Smooth muscle cell (in vitro differentiated cells): Measurements from ENCODE around the gene EPB41L4B. TPM values are rescaled to one million over a fixed set of nuclear protein-coding genes. Genes with fewer than 3 reads are reported as not detected.

Source experiments
- DNase-seq: peaks from one replicate; lab custom pipeline; 2025; ENCODE audit not compliant: unreplicated experiment; lab: John Stamatoyannopoulos, UW
- H2AFZ ChIP-seq: fragments of 200-600 bp; sonication (generic); 2 replicates; pipeline ENCODE4 v1.6.0; 2016; ENCODE audit warnings: antibody characterized with exemption, low read depth, mild to moderate bottlenecking
- H3F3A ChIP-seq: fragments of 200-600 bp; sonication (generic); 2 replicates; pipeline ENCODE4 v1.6.0; 2017; ENCODE audit warnings: antibody characterized with exemption, low read depth
- H3K27ac ChIP-seq: fragments of 200-600 bp; sonication (generic); 2 replicates; pipeline ENCODE4 v1.5.1; 2016; ENCODE audit warnings: low read depth, mild to moderate bottlenecking
- H3K27me3 ChIP-seq: fragments of 200-600 bp; sonication (generic); 2 replicates; pipeline ENCODE4 v1.6.1; 2016; ENCODE audit warnings: low read depth, mild to moderate bottlenecking
- H3K36me3 ChIP-seq: fragments of 200-600 bp; sonication (generic); 2 replicates; pipeline ENCODE4 v1.5.1; 2016; ENCODE audit warnings: low read depth
- H3K4me1 ChIP-seq: fragments of 200-600 bp; sonication (generic); 2 replicates; pipeline ENCODE4 v1.5.1; 2016; ENCODE audit warnings: low read depth
- H3K4me2 ChIP-seq: fragments of 200-600 bp; sonication (generic); 2 replicates; pipeline ENCODE4 v1.6.0; 2016; ENCODE audit warnings: mild to moderate bottlenecking
- H3K4me3 ChIP-seq: fragments of 200-600 bp; sonication (generic); 2 replicates; pipeline ENCODE4 v1.5.1; 2016; ENCODE audit warnings: mild to moderate bottlenecking
- H3K79me2 ChIP-seq: fragments of 200-600 bp; sonication (generic); 2 replicates; pipeline ENCODE4 v1.6.0; 2016; ENCODE audit warnings: low read depth, mild to moderate bottlenecking
- H3K9ac ChIP-seq: fragments of 200-600 bp; sonication (generic); 2 replicates; pipeline ENCODE4 v1.6.0; 2016; ENCODE audit warnings: low read depth
- H3K9me3 ChIP-seq: fragments of 200-600 bp; sonication (generic); replicated peaks from 2 replicates; pipeline ENCODE4 v1.5.1; 2016; ENCODE audit warnings: low read depth
- H4K20me1 ChIP-seq: fragments of 200-600 bp; sonication (generic); 2 replicates; pipeline ENCODE4 v1.6.0; 2016; ENCODE audit warnings: low read depth
- CTCF ChIP-seq: fragments of 200-600 bp; sonication (generic); IDR thresholded peaks from 2 replicates; pipeline ENCODE4 v1.5.1; 2017; ENCODE audit warnings: borderline replicate concordance, mild to moderate bottlenecking, antibody characterized with exemption; ENCODE audit not compliant: insufficient read depth, poor library complexity, severe bottlenecking
- WGBS: methylation state at CpG from one replicate; pipeline ENCODE4 v1.1.7; 2016; ENCODE audit warnings: low lambda C conversion rate; 5-methylcytosine and 5-hydroxymethylcytosine counted together
- polyA plus RNA-seq: library from polyadenylated mRNA; unstranded; fragments of >200 nt; fragmentation: Nextera tagmentation; extraction: Ambion mirVana; gene quantifications from 2 replicates; pipeline ENCODE4 v1.2.1, GENCODE V29; 2016
- total RNA-seq: library from RNA; depleted of rRNA; stranded (reverse); fragments of >200 nt; gene quantifications from 2 replicates; pipeline ENCODE4 v1.2.3, GENCODE V29; 2014

EPB41L4B gene
- total and polyA plus RNA-seq, 2 experiments from 2014 or later, result 0.74 to 2.5 TPM

- H3K4me3 ChIP-seq, result no peak overlapping the region
- H3K27me3 ChIP-seq, result peaks cover 1% of the 10 kb centered on the region
- H3K9ac ChIP-seq, result no peak overlapping the region
- H3F3A ChIP-seq, result no peaks in the 10 kb centered on the region
- no peaks in the 10 kb centered on the region for H3K9me3 ChIP-seq
- H3K27ac ChIP-seq, result no peak overlapping the region
- H2AFZ ChIP-seq, result no peak overlapping the region
- no peaks in the 10 kb centered on the region for H3K79me2 ChIP-seq
- no peak for DNase-seq
- no peaks in the 10 kb centered on the region for H4K20me1 ChIP-seq
- H3K4me2 ChIP-seq, result no peak overlapping the region
- no peak for TF ChIP-seq CTCF
- no peaks in the 10 kb centered on the region for H3K4me1 ChIP-seq
- H3K36me3 ChIP-seq, result no peaks in the 10 kb centered on the region
Observed at GRCh38 chr9:109158651-109159050, 162.2 kb downstream of the EPB41L4B start.

- WGBS, result 89% methylated on average over 8 of the region's 8 CpGs
- Histone ChIP-seq H3K4me1 (no peaks in the 10 kb centered on the region), H3F3A (no peaks in the 10 kb centered on the region), H3K9me3 (no peaks in the 10 kb centered on the region), H3K27me3 (no peaks in the 10 kb centered on the region), H3K9ac (no peak overlapping the region), H3K27ac (no peak overlapping the region), H3K79me2 (no peaks in the 10 kb centered on the region), H3K4me3 (no peak overlapping the region), H2AFZ (no peak overlapping the region), H4K20me1 (no peaks in the 10 kb centered on the region), H3K4me2 (no peak overlapping the region), H3K36me3 (no peaks in the 10 kb centered on the region)
- DNase-seq, result no peak
- no peak for TF ChIP-seq CTCF
Observed at GRCh38 chr9:109156708-109157107, 164.2 kb downstream of the EPB41L4B start.

- Histone ChIP-seq H2AFZ (no peak overlapping the region), H3F3A (no peaks in the 10 kb centered on the region), H3K4me3 (no peak overlapping the region), H3K4me2 (no peak overlapping the region), H3K27me3 (peaks cover 11% of the 10 kb centered on the region), H4K20me1 (no peaks in the 10 kb centered on the region), H3K4me1 (no peaks in the 10 kb centered on the region), H3K9ac (no peak overlapping the region), H3K36me3 (no peaks in the 10 kb centered on the region), H3K9me3 (no peaks in the 10 kb centered on the region), H3K27ac (no peak overlapping the region), H3K79me2 (no peaks in the 10 kb centered on the region)
- WGBS, result 93% methylated on average over 3 of the region's 3 CpGs
- TF ChIP-seq CTCF, result no peak
- DNase-seq, result no peak
Observed at GRCh38 chr9:109150925-109151545, 169.8 kb downstream of the EPB41L4B start.

GRCh38 chr9:109149722-109150121, 171.1 kb downstream of the EPB41L4B start:
- DNase-seq, result no peak

More at GRCh38 chr9:109149722-109150121, 171.1 kb downstream of the EPB41L4B start:
- Histone ChIP-seq H3K79me2 (no peaks in the 10 kb centered on the region), H3K4me3 (no peak overlapping the region), H3K4me2 (no peak overlapping the region), H3K36me3 (no peaks in the 10 kb centered on the region), H3K9me3 (no peaks in the 10 kb centered on the region), H4K20me1 (no peaks in the 10 kb centered on the region), H3F3A (no peaks in the 10 kb centered on the region), H2AFZ (no peak overlapping the region), H3K9ac (no peak overlapping the region), H3K27ac (no peak overlapping the region), H3K27me3 (peaks cover 11% of the 10 kb centered on the region), H3K4me1 (no peaks in the 10 kb centered on the region)
- no peak for TF ChIP-seq CTCF
- 94% methylated on average over 4 of the region's 4 CpGs for WGBS
